NCI-H1694 (cell line): ENCODE data around the gene CAPN12.
A peak's percentile ranks its signal among the peaks of the same experiment; 100 is the strongest.
"Not testable (repeated sequence)": the region's sequence is repeated elsewhere in the genome, so short reads cannot be mapped to it uniquely, and the experiment has no call there.

Experiments used
- DNase-seq: peaks from one replicate; lab custom pipeline; 2025; lab: John Stamatoyannopoulos, UW

Gene CAPN12, protein sequence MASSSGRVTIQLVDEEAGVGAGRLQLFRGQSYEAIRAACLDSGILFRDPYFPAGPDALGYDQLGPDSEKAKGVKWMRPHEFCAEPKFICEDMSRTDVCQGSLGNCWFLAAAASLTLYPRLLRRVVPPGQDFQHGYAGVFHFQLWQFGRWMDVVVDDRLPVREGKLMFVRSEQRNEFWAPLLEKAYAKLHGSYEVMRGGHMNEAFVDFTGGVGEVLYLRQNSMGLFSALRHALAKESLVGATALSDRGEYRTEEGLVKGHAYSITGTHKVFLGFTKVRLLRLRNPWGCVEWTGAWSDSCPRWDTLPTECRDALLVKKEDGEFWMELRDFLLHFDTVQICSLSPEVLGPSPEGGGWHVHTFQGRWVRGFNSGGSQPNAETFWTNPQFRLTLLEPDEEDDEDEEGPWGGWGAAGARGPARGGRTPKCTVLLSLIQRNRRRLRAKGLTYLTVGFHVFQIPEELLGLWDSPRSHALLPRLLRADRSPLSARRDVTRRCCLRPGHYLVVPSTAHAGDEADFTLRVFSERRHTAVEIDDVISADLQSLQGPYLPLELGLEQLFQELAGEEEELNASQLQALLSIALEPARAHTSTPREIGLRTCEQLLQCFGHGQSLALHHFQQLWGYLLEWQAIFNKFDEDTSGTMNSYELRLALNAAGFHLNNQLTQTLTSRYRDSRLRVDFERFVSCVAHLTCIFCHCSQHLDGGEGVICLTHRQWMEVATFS

DNA sequence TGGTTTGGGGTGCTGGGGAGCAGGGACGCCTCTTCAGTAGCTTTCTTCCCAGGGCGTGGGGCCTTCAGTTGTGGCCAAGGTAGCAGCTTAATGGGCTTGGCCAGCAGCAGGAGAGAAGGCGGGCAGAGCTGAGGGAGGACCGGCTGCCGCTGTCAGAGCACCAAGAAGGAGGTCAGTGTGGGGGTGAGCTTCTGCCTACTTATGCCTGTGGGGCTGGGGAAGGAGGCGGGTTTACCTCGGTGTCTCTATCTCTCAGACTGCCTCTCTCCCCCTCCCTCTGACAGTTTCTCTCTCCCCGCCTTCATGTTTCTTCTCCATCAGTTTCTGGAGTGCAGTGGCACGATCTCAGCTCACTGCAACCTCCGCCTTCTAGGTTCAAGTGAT is at the start of gene CAPN12:
CAPN12 (minus strand) TSS at position 177 of the 384 bp plus-strand sequence. CDS start 309 bp downstream, outside the sequence.
- DNase-seq = no peak

DNA sequence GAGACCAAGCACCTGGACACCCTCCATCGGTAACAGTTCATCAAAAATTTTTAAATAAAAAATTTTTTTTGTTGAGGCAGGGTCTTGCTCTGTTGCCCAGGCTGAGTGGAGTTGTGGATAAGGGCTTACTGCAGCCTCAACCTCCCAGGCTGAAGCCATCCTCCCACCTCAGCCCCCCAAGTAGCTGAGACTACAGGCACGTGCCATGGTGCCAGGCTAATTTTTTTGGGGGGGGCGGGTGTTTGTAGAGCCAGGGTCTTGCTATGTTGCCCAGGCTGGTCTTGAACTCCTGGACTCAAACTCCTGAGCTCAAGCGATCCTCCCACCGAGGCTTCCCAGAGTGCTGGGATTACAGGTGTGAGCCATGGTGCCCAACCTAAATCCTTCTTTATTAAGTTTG is 49.4 kb upstream of the CAPN12 start:
- no peak for DNase-seq

DNA sequence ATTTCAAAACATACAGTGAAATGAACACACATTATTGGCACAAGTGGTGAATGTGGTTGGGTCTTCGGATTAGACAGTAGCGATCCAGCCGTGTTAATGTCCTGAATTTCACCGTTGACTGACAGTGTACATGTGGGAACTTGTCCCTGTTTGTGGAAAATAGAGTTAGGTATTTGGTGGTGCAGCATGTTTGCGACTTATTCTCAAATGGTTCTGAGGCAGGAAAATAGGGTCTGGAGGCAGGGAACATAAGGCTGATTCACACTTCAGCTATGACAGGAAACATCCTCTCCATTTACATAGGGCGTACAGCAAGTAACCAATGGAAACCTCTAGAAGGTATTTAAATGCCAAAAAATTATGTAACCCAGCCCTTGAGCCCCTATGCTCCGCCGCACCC is 48.9 kb upstream of the CAPN12 start:
- peak; percentile 85 for DNase-seq

DNA sequence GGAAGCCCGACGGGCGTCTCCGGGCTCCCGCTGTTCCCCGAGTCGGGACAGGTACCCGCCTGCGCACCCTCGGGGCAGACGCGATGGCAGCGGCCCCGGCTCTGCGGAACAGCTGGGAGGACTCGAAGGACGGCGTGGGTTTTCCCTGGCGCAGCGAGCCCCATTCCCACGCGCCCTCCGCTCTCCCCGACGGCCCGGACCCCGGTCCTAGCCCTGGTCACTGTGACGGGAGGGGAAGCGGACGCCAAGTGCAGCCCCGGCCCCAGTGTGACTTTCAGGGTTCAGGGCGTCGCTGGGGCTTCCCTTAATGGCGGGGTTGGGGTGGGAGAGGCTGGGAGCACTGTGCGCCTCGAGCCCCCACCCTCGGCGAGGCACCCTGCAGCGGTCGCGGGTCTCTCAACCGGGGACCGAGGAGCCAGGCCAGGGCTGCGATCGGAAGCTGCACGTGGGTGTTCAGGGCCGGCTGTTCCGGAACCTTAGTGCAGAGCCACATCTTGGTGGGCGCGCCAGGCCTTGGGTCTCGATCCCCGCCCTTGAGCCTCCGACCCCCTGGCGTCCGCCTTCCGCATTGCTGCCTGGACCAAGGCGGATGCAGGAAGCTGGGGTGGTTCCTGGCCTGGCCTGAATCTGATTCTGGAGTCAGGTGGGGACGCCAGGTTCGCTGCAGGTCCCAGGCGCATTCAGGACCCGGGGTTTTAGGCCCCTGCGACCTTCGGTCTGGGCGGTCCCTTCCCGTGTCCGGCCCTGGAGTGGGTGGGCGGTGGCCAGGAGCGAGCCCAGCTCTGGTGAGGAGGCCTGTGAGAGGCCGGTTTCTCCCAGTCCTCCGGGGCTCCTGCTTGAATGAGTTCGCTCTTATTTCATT is 48.2 kb upstream of the CAPN12 start:
- no peak for DNase-seq

DNA sequence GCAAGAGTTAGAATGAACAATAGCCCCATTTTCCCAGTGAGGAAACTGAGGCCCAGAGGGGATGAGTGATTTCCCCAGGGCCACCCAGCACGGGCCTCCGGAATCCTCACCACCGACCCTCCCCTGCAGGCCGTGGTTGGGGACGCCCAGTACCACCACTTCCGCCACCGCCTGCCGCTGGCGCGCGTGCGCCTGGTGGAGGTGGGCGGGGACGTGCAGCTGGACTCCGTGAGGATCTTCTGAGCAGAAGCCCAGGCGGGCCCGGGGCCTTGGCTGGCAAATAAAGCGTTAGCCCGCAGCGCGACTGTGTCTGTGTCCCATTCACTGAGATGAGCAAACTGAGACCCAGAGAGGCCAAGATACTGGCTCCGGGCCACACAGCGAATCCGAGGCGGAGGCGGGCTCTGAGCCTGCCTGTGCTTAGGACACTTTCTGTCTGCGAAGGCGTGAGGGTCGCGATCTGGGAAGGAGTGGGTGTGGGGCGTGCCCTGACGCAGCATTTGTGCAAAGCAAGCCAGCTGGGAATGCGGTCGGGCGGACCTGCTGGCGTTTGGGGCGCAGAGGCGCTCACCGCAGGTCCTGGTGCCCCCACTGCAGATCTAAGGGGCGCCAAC is 47.3 kb upstream of the CAPN12 start:
- DNase-seq = not testable (repeated sequence)

DNA sequence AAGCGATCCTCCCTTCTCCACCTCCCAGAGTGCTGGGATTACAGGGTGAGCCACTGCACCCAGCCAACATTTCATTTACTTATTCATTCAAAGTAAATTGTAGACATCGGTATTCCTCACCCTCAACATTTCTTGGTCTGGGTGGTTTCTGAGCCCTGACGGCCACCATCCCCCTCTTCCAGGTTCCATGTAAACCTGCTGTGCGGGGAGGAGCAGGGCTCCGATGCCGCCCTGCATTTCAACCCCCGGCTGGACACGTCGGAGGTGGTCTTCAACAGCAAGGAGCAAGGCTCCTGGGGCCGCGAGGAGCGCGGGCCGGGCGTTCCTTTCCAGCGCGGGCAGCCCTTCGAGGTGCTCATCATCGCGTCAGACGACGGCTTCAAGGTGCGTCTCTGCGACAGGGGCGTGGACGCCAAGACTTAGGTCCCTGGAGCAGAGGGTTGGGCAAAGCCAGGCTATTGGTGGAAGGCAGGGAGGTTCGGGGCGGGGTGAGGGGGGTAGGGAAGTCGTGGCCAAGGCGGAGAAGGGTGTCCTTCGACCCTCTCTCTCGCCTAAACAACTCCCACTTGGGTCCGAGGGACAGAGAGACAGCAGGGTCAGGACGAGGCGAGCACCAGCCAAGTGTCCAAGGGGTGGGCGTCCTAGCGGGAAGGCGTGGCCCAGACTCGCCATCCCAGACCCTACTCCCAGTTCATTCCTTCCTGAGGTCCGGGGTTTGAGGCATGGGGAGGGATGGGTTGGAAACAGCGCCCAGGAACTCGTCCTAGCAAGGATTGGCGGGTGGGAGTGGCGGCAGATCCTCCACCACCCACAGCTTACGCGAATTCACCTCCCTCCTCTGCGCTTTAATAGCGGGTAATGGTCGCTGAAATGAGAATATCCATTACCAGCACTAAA is 46.5 kb upstream of the CAPN12 start:
- DNase-seq = not testable (repeated sequence)

DNA sequence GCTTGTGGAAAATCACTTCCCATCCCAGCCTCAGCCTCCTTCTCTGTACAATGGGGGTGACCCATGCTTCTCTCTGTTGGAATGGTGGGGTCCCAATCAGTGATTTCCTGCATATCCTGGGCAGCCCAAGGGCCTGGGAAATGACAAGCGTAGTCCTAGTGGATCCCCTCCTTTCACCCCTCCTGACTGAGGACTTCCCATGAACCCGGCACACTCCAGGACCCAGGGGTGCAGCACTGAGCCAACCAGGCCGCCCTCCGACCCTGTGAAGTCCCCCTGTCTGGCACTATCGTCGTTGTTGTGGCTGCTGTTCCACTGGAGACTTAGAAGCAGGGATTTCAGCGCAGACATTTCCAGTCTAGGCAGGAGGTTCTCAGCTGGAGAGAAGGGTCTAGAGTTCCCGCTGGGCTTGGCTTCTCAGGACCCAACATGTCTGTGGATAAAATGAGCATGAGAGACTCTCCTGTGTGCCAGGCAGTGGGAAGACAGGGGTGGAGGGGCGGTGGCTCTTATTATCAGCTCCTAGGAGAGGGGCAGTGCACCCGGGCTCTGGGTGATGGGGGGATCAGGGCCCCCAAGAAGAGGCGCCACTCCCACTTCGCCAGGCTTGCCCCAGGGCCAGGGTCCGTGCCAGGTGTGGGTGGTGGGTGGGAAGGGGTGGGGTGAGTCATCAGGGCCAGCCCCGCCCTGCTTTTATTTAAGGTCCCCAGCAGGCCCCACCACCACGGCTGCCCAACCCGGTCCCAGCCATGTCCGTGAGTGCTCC is 44.4 kb upstream of the CAPN12 start, which contains the start of gene LGALS7B:
LGALS7B (plus strand) TSS at position 723 of the 766 bp plus-strand sequence; CDS start at position 750, 27 bp downstream.
- DNase-seq = no peak

DNA sequence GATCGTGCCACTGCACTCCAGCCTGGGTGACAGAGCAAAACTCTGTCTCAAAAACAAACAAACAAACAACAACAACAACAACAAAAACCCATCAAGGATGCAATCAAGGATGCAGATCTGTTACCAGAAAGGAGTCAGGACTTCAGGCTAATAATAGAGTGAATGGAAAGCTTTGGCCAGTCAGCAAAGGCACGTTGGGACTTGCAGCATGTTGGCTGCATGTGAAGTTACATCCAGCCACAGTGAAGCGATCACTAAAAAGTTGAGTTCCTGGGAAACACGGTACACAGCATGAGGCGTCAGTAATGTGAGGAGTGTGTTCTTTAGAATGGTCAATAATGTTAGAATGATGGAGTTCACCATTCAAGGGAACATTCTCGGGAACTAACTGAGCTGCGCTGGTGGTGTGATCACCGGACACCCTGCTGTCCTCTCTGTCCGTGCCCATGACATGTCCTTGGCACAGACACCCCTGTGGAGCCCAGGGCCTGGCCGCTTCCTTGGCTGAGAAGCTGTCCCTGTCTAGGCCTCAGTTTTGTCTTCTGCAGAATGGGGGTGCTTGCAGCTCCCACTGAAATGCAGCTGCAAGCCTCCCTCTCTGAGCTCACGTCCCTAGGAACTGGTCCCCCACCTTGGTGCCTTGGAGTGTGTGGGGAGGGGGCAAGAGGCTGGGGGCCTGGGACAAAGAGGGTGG is 42.4 kb upstream of the CAPN12 start:
- DNase-seq = no peak

DNA sequence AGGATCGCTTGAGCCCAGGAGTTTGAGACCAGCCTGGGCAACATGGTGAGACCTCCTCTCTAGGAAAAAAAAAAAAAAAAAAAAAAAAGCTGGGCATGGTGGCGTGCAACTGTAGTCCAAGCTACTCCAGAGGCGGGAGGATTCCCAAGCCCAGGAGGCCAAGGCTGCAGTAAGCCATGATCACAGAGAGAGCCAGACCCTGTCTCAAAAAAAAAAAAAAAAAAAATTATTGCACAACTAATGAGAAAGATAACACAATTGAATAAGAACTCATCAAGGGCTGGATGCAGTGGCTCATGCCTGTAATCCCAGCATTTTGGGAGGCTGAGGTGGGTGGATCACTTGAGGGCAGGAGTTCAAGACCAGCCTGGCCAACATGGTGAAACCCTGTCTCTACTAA is 41.8 kb upstream of the CAPN12 start:
- not testable (repeated sequence) for DNase-seq

DNA sequence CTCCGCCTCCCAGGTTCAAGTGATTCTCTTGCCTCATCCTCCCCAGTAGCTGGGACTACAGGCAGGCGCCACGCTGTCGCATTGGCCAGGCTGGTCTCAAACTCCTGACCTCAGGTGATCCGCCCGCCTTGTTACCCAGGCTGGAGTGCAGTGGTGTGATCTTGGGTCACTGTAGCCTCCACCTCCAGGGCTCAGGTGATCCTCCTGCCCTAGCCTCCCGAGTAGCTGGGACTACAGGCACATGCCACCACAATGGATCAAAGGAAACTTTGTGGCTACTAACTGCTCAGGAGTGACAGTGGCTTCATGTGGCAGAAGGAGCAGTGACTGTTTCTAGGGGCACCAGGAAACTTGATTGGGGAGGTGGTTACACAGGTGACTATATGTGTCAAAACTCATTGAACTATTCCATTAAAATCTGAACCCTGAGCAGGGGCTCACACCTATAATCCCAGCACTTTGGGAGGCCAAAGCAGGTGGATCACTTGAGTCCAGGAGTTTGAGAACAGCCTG is 41.0 kb upstream of the CAPN12 start:
- no peak for DNase-seq

DNA sequence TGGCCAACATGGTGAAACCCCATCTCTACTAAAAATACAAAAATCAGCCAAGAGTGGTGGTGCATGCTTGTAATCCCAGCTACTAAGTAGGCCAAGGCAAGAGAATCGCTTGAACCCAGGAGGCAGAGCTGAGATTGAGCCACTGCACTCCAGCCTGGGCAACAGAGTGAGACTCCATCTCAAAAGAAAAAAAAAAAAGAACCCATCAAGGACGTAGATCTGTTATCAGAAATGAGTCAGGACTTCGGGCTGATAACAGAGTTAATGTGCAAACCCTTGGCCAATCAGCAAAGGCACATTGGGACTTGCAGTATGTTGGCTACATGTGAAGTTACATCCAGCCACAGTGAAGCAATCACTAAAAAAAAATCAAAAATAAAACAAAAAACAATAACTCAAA is 40.0 kb upstream of the CAPN12 start:
- no peak for DNase-seq

DNA sequence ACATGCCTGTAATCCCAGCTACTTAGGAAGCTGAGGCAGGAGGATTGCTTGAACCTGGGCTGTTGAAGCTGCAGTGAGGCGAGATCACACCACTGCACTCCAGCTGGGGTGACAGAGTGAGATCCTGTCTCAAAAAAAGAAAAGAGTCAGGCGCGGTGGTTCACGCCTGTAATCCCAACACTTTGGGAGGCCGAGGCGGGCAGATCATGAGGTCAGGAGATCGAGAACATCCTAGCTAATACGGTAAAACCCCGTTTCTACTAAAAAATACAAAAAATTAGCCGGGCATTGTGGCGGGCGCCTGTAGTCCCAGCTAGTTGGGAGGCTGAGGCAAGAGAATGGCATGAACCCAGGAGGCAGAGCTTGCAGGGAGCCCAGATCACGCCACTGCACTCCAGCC is 37.9 kb upstream of the CAPN12 start:
- DNase-seq = not testable (repeated sequence)

DNA sequence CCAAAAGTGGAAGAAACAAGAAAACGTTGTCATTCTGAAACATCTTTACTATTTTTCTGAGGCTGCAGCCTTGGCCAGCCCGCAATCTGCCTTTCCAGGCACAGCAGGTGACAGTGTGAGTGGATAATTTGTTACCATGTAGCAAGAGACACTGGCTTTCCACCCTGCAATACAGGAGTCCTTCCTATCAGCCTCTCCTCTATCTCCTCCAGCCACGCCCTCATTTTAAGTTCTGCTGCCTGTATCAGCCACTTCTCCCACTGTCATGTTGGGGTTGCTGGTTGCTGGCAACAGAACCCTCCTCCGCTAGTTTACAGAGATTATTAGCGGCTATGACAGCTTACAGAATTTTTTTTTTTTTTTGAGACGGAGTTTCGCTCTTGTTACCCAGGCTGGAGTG is 36.8 kb upstream of the CAPN12 start:
- DNase-seq = no peak

DNA sequence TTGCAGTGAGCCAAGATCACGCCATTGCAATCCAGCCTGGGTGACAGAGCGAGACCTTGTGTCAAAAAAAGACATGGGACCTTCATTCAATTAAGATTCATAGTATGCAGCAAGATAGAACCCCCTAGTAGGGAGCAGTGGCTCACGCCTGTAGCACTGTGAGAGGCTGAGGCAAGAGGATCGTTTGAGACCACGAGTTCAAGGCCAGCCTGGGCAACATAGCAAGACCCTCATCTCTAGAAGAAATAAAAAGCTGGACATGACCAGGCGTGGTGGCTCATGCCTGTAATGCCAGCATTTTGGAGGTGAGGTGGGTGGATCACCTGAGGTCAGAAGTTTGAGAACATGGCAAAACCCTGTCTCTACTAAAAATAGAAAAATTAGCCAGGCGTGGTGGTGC is 36.2 kb upstream of the CAPN12 start:
- DNase-seq = no peak

DNA sequence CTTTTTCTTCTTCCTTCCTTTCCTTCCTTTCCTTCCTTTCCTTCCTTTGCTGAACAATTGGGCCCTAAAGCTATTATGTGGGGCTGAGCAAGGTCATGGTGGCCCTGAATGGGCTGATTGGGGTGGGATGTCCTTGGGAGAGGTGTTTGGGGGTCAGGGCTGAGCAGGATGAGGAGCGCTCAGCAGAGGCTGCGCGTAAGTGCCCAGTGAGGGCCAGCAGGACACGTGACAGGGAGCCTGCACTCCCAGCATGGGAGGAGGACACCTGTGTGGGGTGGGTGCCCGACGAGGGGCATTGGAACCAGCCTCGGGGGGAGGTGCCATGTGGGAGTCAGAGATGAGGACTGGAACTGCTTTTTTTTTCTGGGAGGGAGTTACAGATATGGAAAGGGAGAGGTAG is 34.5 kb upstream of the CAPN12 start:
- DNase-seq = no peak

DNA sequence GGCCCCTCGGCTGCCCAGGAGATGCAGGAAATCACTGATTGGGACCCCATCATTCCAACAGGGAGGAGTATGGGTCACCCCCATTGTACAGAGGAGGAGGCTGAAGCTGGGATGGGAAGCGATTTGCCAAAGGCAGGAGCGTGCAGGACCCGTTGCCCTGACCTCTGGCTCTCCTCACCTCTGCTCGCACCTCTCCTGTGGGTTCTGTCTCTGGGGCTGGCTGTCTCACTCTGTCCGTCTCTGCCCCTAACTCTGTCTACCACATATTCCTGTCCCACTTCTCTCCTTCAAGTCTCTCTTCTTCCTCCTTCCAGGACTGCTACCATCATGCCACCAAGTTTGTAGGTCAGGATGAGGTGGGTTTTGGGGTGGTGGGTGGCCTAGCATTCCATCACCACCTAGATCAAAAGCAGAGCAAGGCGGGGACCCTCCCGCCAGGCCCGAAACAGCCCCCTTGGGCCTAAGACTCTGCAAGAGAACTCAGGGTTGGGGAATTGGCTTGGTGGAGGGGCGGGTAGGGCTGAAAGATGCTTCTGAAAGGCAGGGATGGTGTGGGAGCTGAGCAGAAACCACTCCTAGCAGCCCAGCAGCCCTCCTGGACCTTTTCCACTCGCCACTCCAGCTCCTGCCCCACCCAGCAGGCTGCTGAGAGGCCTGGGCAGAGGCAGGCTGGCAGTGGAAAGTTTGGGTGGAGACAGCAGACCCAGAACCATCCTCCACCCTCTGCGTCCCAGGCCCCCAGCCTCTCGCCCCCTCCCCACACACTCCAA is 30.1 kb upstream of the CAPN12 start:
- DNase-seq = no peak

DNA sequence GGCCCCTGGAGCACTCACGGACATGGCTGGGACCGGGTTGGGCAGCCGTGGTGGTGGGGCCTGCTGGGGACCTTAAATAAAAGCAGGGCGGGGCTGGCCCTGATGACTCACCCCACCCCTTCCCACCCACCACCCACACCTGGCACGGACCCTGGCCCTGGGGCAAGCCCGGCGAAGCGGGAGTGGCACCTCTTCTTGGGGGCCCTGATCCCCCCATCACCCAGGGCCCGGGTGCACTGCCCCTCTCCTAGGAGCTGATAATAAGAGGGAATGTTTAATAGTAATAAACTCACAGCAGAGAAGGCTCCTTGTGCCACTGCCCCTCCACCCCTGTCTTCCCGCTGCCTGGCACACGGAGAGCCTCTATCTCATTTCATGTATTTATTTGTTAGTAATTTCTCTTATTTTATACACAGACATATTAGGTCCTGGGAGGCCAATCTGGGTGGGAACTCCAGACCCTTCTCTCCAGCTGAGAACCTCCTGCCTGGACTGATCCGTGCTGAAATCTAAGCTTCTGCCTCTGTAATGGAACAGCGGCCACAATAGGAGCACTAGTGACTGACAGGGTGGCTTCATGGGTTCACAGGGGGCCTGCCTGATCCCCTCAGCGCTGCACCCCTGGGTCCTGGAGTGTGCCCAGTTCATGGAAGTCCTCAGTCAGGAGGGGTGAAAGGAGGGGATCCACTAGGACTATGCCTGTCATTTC is 29.3 kb upstream of the CAPN12 start, which contains the start of gene LGALS7:
LGALS7 (minus strand) TSS at position 49 of the 709 bp plus-strand sequence; CDS start at position 24, 25 bp downstream.
- DNase-seq = no peak

DNA sequence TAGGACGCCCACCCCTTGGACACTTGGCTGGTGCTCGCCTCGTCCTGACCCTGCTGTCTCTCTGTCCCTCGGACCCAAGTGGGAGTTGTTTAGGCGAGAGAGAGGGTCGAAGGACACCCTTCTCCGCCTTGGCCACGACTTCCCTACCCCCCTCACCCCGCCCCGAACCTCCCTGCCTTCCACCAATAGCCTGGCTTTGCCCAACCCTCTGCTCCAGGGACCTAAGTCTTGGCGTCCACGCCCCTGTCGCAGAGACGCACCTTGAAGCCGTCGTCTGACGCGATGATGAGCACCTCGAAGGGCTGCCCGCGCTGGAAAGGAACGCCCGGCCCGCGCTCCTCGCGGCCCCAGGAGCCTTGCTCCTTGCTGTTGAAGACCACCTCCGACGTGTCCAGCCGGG is 27.3 kb upstream of the CAPN12 start:
- not testable (repeated sequence) for DNase-seq
